Brain microvascular endothelial cell (primary cell): Measurements from ENCODE around the gene SPRING1.
"Not testable (repeated sequence)": the region's sequence is repeated elsewhere in the genome, so short reads cannot be mapped to it uniquely, and the experiment has no call there.

Source experiments
- DNase-seq: peaks from one replicate; pipeline ENCODE4 v3.0.0-alpha.2; 2020
- H3K27ac ChIP-seq: fragments of 250-450 bp; sonication (Bioruptor Pico); 2 replicates; pipeline ENCODE4 v1.5.1; 2020; ENCODE audit warnings: mild to moderate bottlenecking, moderate library complexity
- H3K27me3 ChIP-seq: fragments of 250-450 bp; sonication (Bioruptor Pico); replicated peaks from 2 replicates; pipeline ENCODE4 v1.5.1; 2020; ENCODE audit warnings: mild to moderate bottlenecking
- H3K36me3 ChIP-seq: fragments of 250-450 bp; sonication (Bioruptor Pico); replicated peaks from 2 replicates; pipeline ENCODE4 v1.5.1; 2020; ENCODE audit warnings: mild to moderate bottlenecking
- H3K4me3 ChIP-seq: 2 replicates; pipeline ENCODE4 v1.5.1; 2011; ENCODE audit warnings: low read depth, mild to moderate bottlenecking, control low read depth, low read length, moderate library complexity
- CTCF ChIP-seq: IDR thresholded peaks from 2 replicates; pipeline ENCODE4 v1.5.1; 2011; ENCODE audit warnings: low read depth, mild to moderate bottlenecking, moderate library complexity, low read length, control low read depth, inconsistent platforms; ENCODE audit errors: missing control alignments
- in situ Hi-C: cut with HindIII; loops from 2 replicates; pipeline ENCODE4 v1.10.0; 2017; ENCODE audit warnings: low sequenced_read_pairs, low pct_ligation_motif_present

SPRING1 gene

DNA sequence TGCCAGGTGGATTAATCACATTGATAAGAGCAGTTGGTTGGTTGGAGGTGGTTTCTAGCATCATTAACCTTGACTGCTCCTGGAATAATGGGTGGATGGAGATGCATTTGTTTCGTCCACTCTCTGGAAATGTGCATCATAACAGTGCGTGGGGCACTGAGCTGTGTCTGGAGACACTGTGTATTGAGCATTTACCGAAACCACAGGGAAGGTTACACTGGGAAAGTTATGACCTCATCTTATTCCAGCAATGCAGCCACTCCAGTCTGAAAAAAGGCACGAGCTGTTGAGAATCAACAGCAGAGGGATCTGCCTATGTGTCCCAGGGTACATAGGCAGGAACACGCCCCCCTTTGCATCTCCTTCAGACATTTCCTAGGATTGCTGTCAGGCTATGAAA is 27.4 kb upstream of the SPRING1 start:
- no peak for TF ChIP-seq CTCF
- no peaks in the 10 kb centered on the region for H3K27me3 ChIP-seq
- H3K4me3 ChIP-seq: no peak overlapping the region
- in situ Hi-C loops: no loop called here
- no peak overlapping the region for H3K27ac ChIP-seq
- H3K36me3 ChIP-seq: no peaks in the 10 kb centered on the region
- no peak for DNase-seq

GRCh38 chr12:116761499-116761898 is 23.6 kb upstream of the SPRING1 start:
- Histone ChIP-seq H3K4me3 (no peak overlapping the region), H3K36me3 (no peaks in the 10 kb centered on the region), H3K27ac (no peak overlapping the region), H3K27me3 (no peaks in the 10 kb centered on the region)
- TF ChIP-seq CTCF: no peak
- no peak for DNase-seq
- in situ Hi-C loops: no loop called here

DNA sequence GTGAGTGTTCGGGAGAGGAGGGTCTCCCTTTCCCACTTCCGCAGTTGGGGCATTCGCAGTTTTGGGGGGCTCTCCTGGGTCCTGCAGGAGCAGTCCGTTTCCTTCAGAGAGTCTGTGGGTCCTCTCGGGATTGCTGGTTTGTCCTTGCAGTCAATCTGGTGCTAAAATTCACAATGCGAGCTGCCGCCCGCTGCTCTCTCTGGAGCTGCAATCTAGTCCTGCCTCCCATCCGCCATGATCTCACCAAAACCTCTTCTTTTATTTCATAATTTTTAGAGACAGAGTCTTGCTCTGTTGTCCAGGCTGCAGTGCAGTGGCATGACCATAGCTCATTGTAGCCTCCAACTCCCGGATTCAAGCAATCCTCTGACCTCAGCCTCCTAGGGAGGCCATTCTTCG is 22.8 kb upstream of the SPRING1 start:
- in situ Hi-C loops: no loop called here
- no peak overlapping the region for H3K27ac ChIP-seq
- peak overlapping the region; percentile 12 for H3K4me3 ChIP-seq
- DNase-seq: no peak
- no peaks in the 10 kb centered on the region for H3K27me3 ChIP-seq
- no peak for TF ChIP-seq CTCF
- H3K36me3 ChIP-seq: no peaks in the 10 kb centered on the region

DNA sequence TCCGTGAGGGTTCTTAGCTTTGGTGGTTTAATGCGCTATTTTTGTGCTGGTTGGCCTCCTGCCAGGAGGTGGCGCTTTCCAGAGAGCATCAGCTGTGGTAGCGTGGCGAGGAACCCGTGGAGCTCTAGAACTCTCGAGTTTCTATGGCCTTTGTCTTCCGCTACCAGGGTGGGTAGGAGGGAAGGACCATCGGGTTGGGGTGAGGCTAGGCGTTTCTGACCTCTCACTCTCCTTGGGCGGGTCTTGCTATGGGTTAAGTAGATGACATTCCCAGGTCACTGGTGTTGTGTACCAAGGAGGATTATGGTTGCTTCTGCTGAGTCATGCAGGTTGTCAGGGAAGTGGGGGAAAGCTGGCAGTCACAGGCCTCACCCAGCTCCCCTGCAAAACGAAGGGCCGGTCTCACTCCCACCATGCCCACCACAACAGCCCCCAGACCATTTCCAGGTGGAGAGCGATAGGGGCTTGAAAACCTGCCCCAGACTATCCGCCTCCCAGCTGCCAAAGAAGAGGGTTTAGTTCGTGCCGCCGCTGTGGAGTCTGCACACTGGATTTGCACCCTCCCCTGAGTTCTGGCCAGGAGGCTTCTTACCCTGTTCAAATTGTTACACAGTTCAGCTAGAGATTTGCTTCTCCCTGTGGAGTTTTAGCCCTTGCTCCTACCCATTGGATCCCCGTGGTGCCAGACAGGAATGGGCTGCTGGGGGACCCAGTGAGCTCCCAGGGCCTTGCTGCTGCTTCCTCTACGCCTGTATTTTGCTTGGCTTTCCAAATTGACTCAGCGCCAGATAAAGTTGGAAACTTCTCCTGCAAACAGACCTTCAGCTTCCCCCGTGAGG is 22.1 kb upstream of the SPRING1 start:
- H3K36me3 ChIP-seq: no peaks in the 10 kb centered on the region
- H3K4me3 ChIP-seq: peak overlapping the region; percentile 12
- no peaks in the 10 kb centered on the region for H3K27me3 ChIP-seq
- DNase-seq: no peak
- peak; percentile 14 for TF ChIP-seq CTCF
- in situ Hi-C loops: no loop called here
- H3K27ac ChIP-seq: no peak overlapping the region

GRCh38 chr12:116754783-116755182 is 16.9 kb upstream of the SPRING1 start:
- DNase-seq, H3K36me3 ChIP-seq, in situ Hi-C loops: not testable (repeated sequence)

GRCh38 chr12:116754097-116754496 is 16.2 kb upstream of the SPRING1 start:
- H3K27ac ChIP-seq, in situ Hi-C loops, H3K36me3 ChIP-seq, H3K27me3 ChIP-seq, DNase-seq, H3K4me3 ChIP-seq: not testable (repeated sequence)

More at GRCh38 chr12:116754783-116755182, 16.9 kb upstream of the SPRING1 start:
- H3K27ac ChIP-seq, H3K27me3 ChIP-seq, H3K4me3 ChIP-seq: not testable (repeated sequence)

DNA sequence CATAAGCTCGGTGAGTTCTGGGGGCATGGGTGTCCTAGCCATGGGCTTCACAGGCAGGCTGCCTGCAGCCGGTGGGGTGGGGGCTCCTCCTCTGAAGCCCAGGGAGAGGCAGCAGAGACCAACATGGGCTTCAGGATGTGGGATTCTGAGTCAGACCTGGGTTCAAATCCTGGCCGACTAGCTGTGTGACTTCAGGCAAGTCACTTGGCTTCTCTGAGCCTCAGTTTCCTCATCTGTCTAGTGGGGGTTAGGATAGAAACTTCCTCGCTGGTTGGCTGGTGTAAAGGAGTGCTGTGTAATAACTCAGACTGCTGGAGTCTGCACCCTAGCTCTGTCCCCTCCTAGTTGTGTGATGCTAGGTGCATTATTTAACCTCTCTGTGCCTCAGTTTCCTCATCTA is 12.4 kb upstream of the SPRING1 start:
- DNase-seq: no peak
- H3K36me3 ChIP-seq: no peaks in the 10 kb centered on the region
- no peaks in the 10 kb centered on the region for H3K27me3 ChIP-seq
- TF ChIP-seq CTCF: no peak
- in situ Hi-C loops: no loop called here
- no peak overlapping the region for H3K27ac ChIP-seq
- H3K4me3 ChIP-seq: no peak overlapping the region
